CD8-positive, alpha-beta memory T cell (primary cell): Measurements from ENCODE around the gene KIF3C. TPM values are rescaled to one million over a fixed set of nuclear protein-coding genes. Genes with fewer than 3 reads are reported as not detected.
A peak's percentile ranks its signal among the peaks of the same experiment; 100 is the strongest.
"Not testable (repeated sequence)": the region's sequence is repeated elsewhere in the genome, so short reads cannot be mapped to it uniquely, and the experiment has no call there.

Experiments used
- CTCF ChIA-PET: fragments of 350-600 bp; sonication (Branson Sonifier 250); formaldehyde crosslinking; loops from one replicate; lab custom pipeline; 2021; ENCODE audit warnings: antibody characterized with exemption; lab: Charles Lee
- POLR2A ChIA-PET: fragments of 350-600 bp; sonication (Branson Sonifier 250); formaldehyde crosslinking; loops from one replicate; lab custom pipeline; 2021; ENCODE audit warnings: antibody characterized with exemption; lab: Charles Lee
- DNase-seq, 5 donors: peaks; one replicate each; pipeline versions ENCODE4 v3.0.0 to v3.0.0-alpha.2; 2020 to 2022; ENCODE audit warnings: mixed read lengths in 1 of 5
- H3K27ac ChIP-seq: one replicate; pipeline ENCODE4 v1.7.0; 2013; ENCODE audit warnings: low read depth, mild to moderate bottlenecking, low read length, moderate library complexity
- H3K27me3 ChIP-seq: 2 replicates; pipeline ENCODE4 v1.7.0; 2013; ENCODE audit warnings: low read length, mild to moderate bottlenecking; ENCODE audit not compliant: insufficient read depth, poor library complexity, severe bottlenecking
- H3K36me3 ChIP-seq: 2 replicates; pipeline ENCODE4 v1.7.0; 2013; ENCODE audit warnings: mild to moderate bottlenecking, low read length, moderate library complexity; ENCODE audit not compliant: insufficient read depth
- H3K4me1 ChIP-seq: 2 replicates; pipeline ENCODE4 v1.7.0; 2013; ENCODE audit warnings: mild to moderate bottlenecking, low read length, moderate library complexity; ENCODE audit not compliant: insufficient read depth
- H3K4me3 ChIP-seq: 2 replicates; pipeline ENCODE4 v1.7.0; 2013; ENCODE audit warnings: mild to moderate bottlenecking, low read length
- H3K9me3 ChIP-seq: 2 replicates; pipeline ENCODE4 v1.7.0; 2013; ENCODE audit warnings: mild to moderate bottlenecking, low read length
- H3K27ac Mint-ChIP-seq, 8 donors: one replicate each; pipeline ENCODE4 v1.8.0; 2020 to 2021; ENCODE audit warnings: mixed read lengths in 8 of 8, mild to moderate bottlenecking in 6 of 8, inconsistent platforms in 3 of 8, moderate library complexity in 3 of 8
- H3K27me3 Mint-ChIP-seq, 2 donors: one replicate each; pipeline ENCODE4 v1.8.0; 2020 to 2021; ENCODE audit warnings: mixed read lengths in 2 of 2, mild to moderate bottlenecking in 1 of 2, moderate library complexity in 1 of 2
- H3K36me3 Mint-ChIP-seq, 3 donors: one replicate each; pipeline ENCODE4 v1.8.0; 2020 to 2021; ENCODE audit warnings: mixed read lengths in 3 of 3, inconsistent platforms in 1 of 3, mild to moderate bottlenecking in 1 of 3
- H3K4me1 Mint-ChIP-seq, 3 donors: one replicate each; pipeline ENCODE4 v1.8.0; 2020 to 2021; ENCODE audit warnings: mixed read lengths in 3 of 3, inconsistent platforms in 1 of 3, mild to moderate bottlenecking in 1 of 3
- H3K4me3 Mint-ChIP-seq, 7 donors: one replicate each; pipeline ENCODE4 v1.8.0; 2020 to 2021; ENCODE audit warnings: mixed read lengths in 7 of 7, mild to moderate bottlenecking in 6 of 7, moderate library complexity in 4 of 7, inconsistent platforms in 2 of 7
- H3K9me3 Mint-ChIP-seq, 5 donors: one replicate each; pipeline ENCODE4 v1.8.0; 2020 to 2022; ENCODE audit warnings: mixed read lengths in 5 of 5, mild to moderate bottlenecking in 3 of 5, moderate library complexity in 2 of 5, inconsistent platforms in 1 of 5
- polyA plus RNA-seq: library from polyadenylated mRNA; unstranded; fragments of 300-500 nt; fragmentation: Illumina TruSeq; gene quantifications from one replicate; pipeline ENCODE4 v1.2.3, GENCODE V29; 2021
- total RNA-seq, 2 experiments: library from RNA; stranded (reverse); gene quantifications; one replicate each; pipeline ENCODE4 v1.2.3, GENCODE V29; 2021

KIF3C gene
- total and polyA plus RNA-seq, 3 experiments from 2014 or later = 1.5 to 5.5 (median 4.9) TPM

GRCh38 chr2:25905126-25905525, 77.2 kb downstream of the KIF3C start:
- H3K36me3 Mint-ChIP-seq = no peaks in the 10 kb centered on the region

GRCh38 chr2:25903216-25903776, 79.0 kb downstream of the KIF3C start:
- no peaks in the 10 kb centered on the region for H3K4me1 ChIP-seq
- CTCF ChIA-PET = no interaction called here
- POLR2A ChIA-PET = interaction anchor here (0.6 kb wide), 1 partner anchor 17 kb away, joined by 3 read pairs; no protein-coding TSS in a partner anchor
- H3K27ac ChIP-seq = no peak overlapping the region
- Mint-ChIP-seq H3K27ac (no peak overlapping the region), H3K27me3 (peaks cover 1 to 10% of the 10 kb centered on the region in 2 donors), H3K36me3 (no peaks in the 10 kb centered on the region), H3K4me3 (no peak overlapping the region), H3K9me3 (no peaks in the 10 kb centered on the region), H3K4me1 (no peaks in the 10 kb centered on the region)
- no peak overlapping the region for H3K4me3 ChIP-seq
- H3K9me3 ChIP-seq = no peaks in the 10 kb centered on the region
- no peaks in the 10 kb centered on the region for H3K27me3 ChIP-seq
- no peak for DNase-seq
- no peaks in the 10 kb centered on the region for H3K36me3 ChIP-seq

More at GRCh38 chr2:25905126-25905525, 77.2 kb downstream of the KIF3C start:
- no peaks in the 10 kb centered on the region for H3K9me3 Mint-ChIP-seq
- Histone ChIP-seq H3K36me3 (no peaks in the 10 kb centered on the region), H3K4me3 (no peak overlapping the region), H3K9me3 (no peaks in the 10 kb centered on the region), H3K27ac (no peak overlapping the region), H3K27me3 (no peaks in the 10 kb centered on the region), H3K4me1 (no peaks in the 10 kb centered on the region)
- peaks cover 1 to 10% of the 10 kb centered on the region in 2 donors for H3K27me3 Mint-ChIP-seq
- H3K27ac Mint-ChIP-seq = no peak overlapping the region
- CTCF ChIA-PET = no interaction called here
- H3K4me1 Mint-ChIP-seq = no peaks in the 10 kb centered on the region
- no peak overlapping the region for H3K4me3 Mint-ChIP-seq
- no peak for DNase-seq
- POLR2A ChIA-PET = interaction anchor here (0.6 kb wide), 1 partner anchor 11 kb away, joined by 3 read pairs; no protein-coding TSS in a partner anchor

GRCh38 chr2:25899404-25899970, 82.8 kb downstream of the KIF3C start:
- Mint-ChIP-seq H3K9me3 (no peaks in the 10 kb centered on the region), H3K36me3 (no peaks in the 10 kb centered on the region), H3K27me3 (no peaks in the 10 kb centered on the region), H3K4me3 (no peak overlapping the region), H3K27ac (peak overlapping the region in 1 of 8 donors; percentile 42), H3K4me1 (no peaks in the 10 kb centered on the region)
- Histone ChIP-seq H3K9me3 (no peaks in the 10 kb centered on the region), H3K27ac (no peak overlapping the region), H3K4me3 (no peak overlapping the region), H3K36me3 (no peaks in the 10 kb centered on the region), H3K4me1 (no peaks in the 10 kb centered on the region), H3K27me3 (no peaks in the 10 kb centered on the region)
- no peak for DNase-seq
- ChIA-PET CTCF (no interaction called here), POLR2A (no interaction called here)

- POLR2A ChIA-PET = no interaction called here
Measured at GRCh38 chr2:25897506-25897905, 84.8 kb downstream of the KIF3C start.

GRCh38 chr2:25896308-25896707, 86.0 kb downstream of the KIF3C start:
- H3K4me1 ChIP-seq, DNase-seq, H3K4me3 Mint-ChIP-seq, POLR2A ChIA-PET, H3K36me3 Mint-ChIP-seq, H3K27ac Mint-ChIP-seq, H3K36me3 ChIP-seq, H3K4me1 Mint-ChIP-seq, H3K9me3 ChIP-seq, H3K4me3 ChIP-seq, H3K27ac ChIP-seq, H3K27me3 Mint-ChIP-seq, H3K27me3 ChIP-seq, H3K9me3 Mint-ChIP-seq: not testable (repeated sequence)
- CTCF ChIA-PET = interaction anchor here (1.4 kb wide), 1 partner anchor 19 kb away, joined by 4 read pairs; no protein-coding TSS in a partner anchor

More at GRCh38 chr2:25897506-25897905, 84.8 kb downstream of the KIF3C start:
- no peaks in the 10 kb centered on the region for H3K27me3 ChIP-seq
- Mint-ChIP-seq H3K9me3 (no peaks in the 10 kb centered on the region), H3K27me3 (no peaks in the 10 kb centered on the region), H3K36me3 (no peaks in the 10 kb centered on the region), H3K4me1 (no peaks in the 10 kb centered on the region), H3K27ac (no peak overlapping the region), H3K4me3 (no peak overlapping the region)
- no peak overlapping the region for H3K4me3 ChIP-seq
- no peaks in the 10 kb centered on the region for H3K36me3 ChIP-seq
- H3K4me1 ChIP-seq = no peaks in the 10 kb centered on the region
- DNase-seq = no peak
- H3K9me3 ChIP-seq = no peaks in the 10 kb centered on the region
- H3K27ac ChIP-seq = no peak overlapping the region
- CTCF ChIA-PET = no interaction called here

- Mint-ChIP-seq H3K27me3 (no peaks in the 10 kb centered on the region), H3K36me3 (no peaks in the 10 kb centered on the region), H3K4me1 (no peaks in the 10 kb centered on the region), H3K9me3 (no peaks in the 10 kb centered on the region), H3K27ac (peak overlapping the region in 1 of 8 donors; percentile 44), H3K4me3 (no peak overlapping the region)
- DNase-seq = no peak
- Histone ChIP-seq H3K4me1 (no peaks in the 10 kb centered on the region), H3K27ac (no peak overlapping the region), H3K4me3 (no peak overlapping the region), H3K27me3 (no peaks in the 10 kb centered on the region), H3K9me3 (no peaks in the 10 kb centered on the region), H3K36me3 (no peaks in the 10 kb centered on the region)
- ChIA-PET POLR2A (no interaction called here), CTCF (interaction anchor here (1.0 to 1.4 kb wide), 2 partner anchors 18 to 20 kb away, joined by 3 to 4 read pairs; partner anchors contain the start of gene ASXL2)
Measured at GRCh38 chr2:25895610-25896009, 86.7 kb downstream of the KIF3C start.

GRCh38 chr2:25895018-25895417, 87.3 kb downstream of the KIF3C start:
- Histone ChIP-seq H3K4me1 (no peaks in the 10 kb centered on the region), H3K27ac (no peak overlapping the region), H3K4me3 (no peak overlapping the region), H3K27me3 (no peaks in the 10 kb centered on the region), H3K36me3 (no peaks in the 10 kb centered on the region), H3K9me3 (no peaks in the 10 kb centered on the region)
- no peaks in the 10 kb centered on the region for H3K27me3 Mint-ChIP-seq
- no peaks in the 10 kb centered on the region for H3K36me3 Mint-ChIP-seq
- ChIA-PET POLR2A (interaction anchor here (0.7 kb wide), 1 partner anchor 506 kb away, joined by 3 read pairs; no protein-coding TSS in a partner anchor), CTCF (interaction anchor here (1.0 kb wide), 1 partner anchor 17 kb away, joined by 3 read pairs; the partner anchor contains the start of gene ASXL2)
- no peak overlapping the region for H3K4me3 Mint-ChIP-seq
- H3K27ac Mint-ChIP-seq = no peak overlapping the region
- no peak for DNase-seq
- no peaks in the 10 kb centered on the region for H3K4me1 Mint-ChIP-seq
- no peaks in the 10 kb centered on the region for H3K9me3 Mint-ChIP-seq

GRCh38 chr2:25894135-25894830, 88.0 kb downstream of the KIF3C start:
- H3K4me1 Mint-ChIP-seq = no peaks in the 10 kb centered on the region
- H3K9me3 Mint-ChIP-seq = no peaks in the 10 kb centered on the region
- CTCF ChIA-PET = interaction anchor here (1.0 kb wide), 1 partner anchor 16 kb away, joined by 3 read pairs; the partner anchor contains the start of gene ASXL2
- no peak overlapping the region for H3K27ac Mint-ChIP-seq
- H3K36me3 ChIP-seq = no peaks in the 10 kb centered on the region
- POLR2A ChIA-PET = interaction anchor here (0.7 kb wide), 1 partner anchor 11 kb away, joined by 3 read pairs; no protein-coding TSS in a partner anchor
- DNase-seq = no peak
- no peak overlapping the region for H3K4me3 ChIP-seq
- H3K9me3 ChIP-seq = no peaks in the 10 kb centered on the region
- H3K27me3 Mint-ChIP-seq = no peaks in the 10 kb centered on the region
- no peak overlapping the region for H3K27ac ChIP-seq
- no peaks in the 10 kb centered on the region for H3K27me3 ChIP-seq
- H3K36me3 Mint-ChIP-seq = no peaks in the 10 kb centered on the region
- no peak overlapping the region for H3K4me3 Mint-ChIP-seq
- no peaks in the 10 kb centered on the region for H3K4me1 ChIP-seq
